H9 (cell line): ENCODE data around the gene RACGAP1. TPM values are rescaled to one million over a fixed set of nuclear protein-coding genes. Genes with fewer than 3 reads are reported as not detected.

Source experiments
- DNase-seq: peaks from one replicate; pipeline ENCODE4 v3.0.0-alpha.2; 2017
- H2AFZ ChIP-seq: one replicate; pipeline ENCODE4 v1.6.1; 2013; ENCODE audit warnings: mild to moderate bottlenecking, low read length, control low read depth, moderate library complexity
- H2AK5ac ChIP-seq: 2 replicates; pipeline ENCODE4 v1.6.1; 2013; ENCODE audit warnings: low read length, control low read depth, mixed read lengths; ENCODE audit not compliant: insufficient read length
- H2BK120ac ChIP-seq: one replicate; pipeline ENCODE4 v1.6.1; 2013; ENCODE audit warnings: low read depth, mild to moderate bottlenecking, low read length, control low read depth, inconsistent platforms; ENCODE audit not compliant: poor library complexity, severe bottlenecking
- H2BK12ac ChIP-seq: 2 replicates; pipeline ENCODE4 v1.6.1; 2013; ENCODE audit warnings: low read length, control low read depth, mixed read lengths, low read depth; ENCODE audit not compliant: insufficient read length
- H2BK15ac ChIP-seq: 2 replicates; pipeline ENCODE4 v1.6.1; 2013; ENCODE audit warnings: low read depth, low read length, control low read depth
- H2BK20ac ChIP-seq: one replicate; pipeline ENCODE4 v1.6.1; 2013; ENCODE audit warnings: low read depth, mild to moderate bottlenecking, low read length, control low read depth, inconsistent platforms; ENCODE audit not compliant: poor library complexity, severe bottlenecking
- H2BK5ac ChIP-seq: 2 replicates; pipeline ENCODE4 v1.6.1; 2013; ENCODE audit warnings: low read length, control low read depth, mixed read lengths; ENCODE audit not compliant: insufficient read length
- H3K14ac ChIP-seq: 2 replicates; pipeline ENCODE4 v1.6.1; 2013; ENCODE audit warnings: low read length, control low read depth; ENCODE audit not compliant: insufficient read depth
- H3K18ac ChIP-seq: 2 replicates; pipeline ENCODE4 v1.6.1; 2013; ENCODE audit warnings: low read depth, mild to moderate bottlenecking, mixed read lengths, low read length, control low read depth; ENCODE audit not compliant: insufficient read length
- H3K23ac ChIP-seq: 2 replicates; pipeline ENCODE4 v1.6.1; 2013; ENCODE audit warnings: low read length, control low read depth, mixed read lengths, low read depth; ENCODE audit not compliant: insufficient read length
- H3K23me2 ChIP-seq: 2 replicates; pipeline ENCODE4 v1.6.1; 2013; ENCODE audit warnings: low read depth, mild to moderate bottlenecking, mixed read lengths, low read length, control low read depth; ENCODE audit not compliant: insufficient read length, poor library complexity, severe bottlenecking
- H3K27ac ChIP-seq: 2 replicates; pipeline ENCODE4 v1.5.1; 2013; ENCODE audit warnings: low read length, control low read depth, mixed read lengths, low read depth; ENCODE audit not compliant: insufficient read length
- H3K27me3 ChIP-seq: 2 replicates; pipeline ENCODE4 v1.6.1; 2013; ENCODE audit warnings: low read length, control low read depth, inconsistent platforms; ENCODE audit not compliant: insufficient read depth
- H3K4ac ChIP-seq: 2 replicates; pipeline ENCODE4 v1.6.1; 2013; ENCODE audit warnings: low read depth, mild to moderate bottlenecking, control low read depth, inconsistent platforms, low read length, moderate library complexity
- H3K4me1 ChIP-seq: 2 replicates; pipeline ENCODE4 v1.6.1; 2013; ENCODE audit warnings: low read length, control low read depth, inconsistent platforms; ENCODE audit not compliant: insufficient read depth
- H3K4me2 ChIP-seq: 2 replicates; pipeline ENCODE4 v1.6.1; 2013; ENCODE audit warnings: low read length, control low read depth, mixed read lengths; ENCODE audit not compliant: insufficient read length, insufficient read depth
- H3K56ac ChIP-seq: 2 replicates; pipeline ENCODE4 v1.6.1; 2013; ENCODE audit warnings: low read depth, mild to moderate bottlenecking, mixed read lengths, low read length, control low read depth; ENCODE audit not compliant: insufficient read length
- H3K79me1 ChIP-seq: 2 replicates; pipeline ENCODE4 v1.6.1; 2013; ENCODE audit warnings: low read depth, mild to moderate bottlenecking, moderate library complexity, low read length, control low read depth, inconsistent platforms; ENCODE audit not compliant: insufficient read depth, poor library complexity, severe bottlenecking
- H3K79me2 ChIP-seq: 2 replicates; pipeline ENCODE4 v1.6.1; 2013; ENCODE audit warnings: low read length, control low read depth, inconsistent platforms; ENCODE audit not compliant: insufficient read depth
- H3K9ac ChIP-seq: 2 replicates; pipeline ENCODE4 v1.6.1; 2013; ENCODE audit warnings: low read length, control low read depth, mixed read lengths; ENCODE audit not compliant: insufficient read length; ENCODE audit errors: extremely low read depth
- H3K9me3 ChIP-seq: one replicate; pipeline ENCODE4 v1.6.1; 2013; ENCODE audit warnings: low read depth, low read length, inconsistent platforms; ENCODE audit not compliant: control insufficient read depth
- H3T11ph ChIP-seq: one replicate; pipeline ENCODE4 v1.6.1; 2013; ENCODE audit warnings: mild to moderate bottlenecking, low read length, control low read depth, inconsistent platforms
- H4K20me1 ChIP-seq: one replicate; pipeline ENCODE4 v1.6.1; 2013; ENCODE audit not compliant: control insufficient read depth, insufficient read length, insufficient read depth
- H4K5ac ChIP-seq: 2 replicates; pipeline ENCODE4 v1.6.1; 2013; ENCODE audit warnings: low read depth, mild to moderate bottlenecking, mixed read lengths, low read length, control low read depth; ENCODE audit not compliant: insufficient read length
- H4K8ac ChIP-seq: replicated peaks from 2 replicates; pipeline ENCODE4 v1.6.1; 2013; ENCODE audit warnings: low read length, control low read depth, mixed read lengths, low read depth; ENCODE audit not compliant: insufficient read length
- H4K91ac ChIP-seq: 2 replicates; pipeline ENCODE4 v1.6.1; 2013; ENCODE audit warnings: low read depth, mild to moderate bottlenecking, moderate library complexity, mixed read lengths, low read length, control low read depth; ENCODE audit not compliant: insufficient read length
- H3K27ac Mint-ChIP-seq, 3 experiments: 2 replicates in 2 of 3; 3 replicates in 1 of 3; pipeline ENCODE4 v1.8.0; 2020 to 2021; ENCODE audit warnings: mixed read lengths in 3 of 3, mild to moderate bottlenecking in 1 of 3, moderate library complexity in 1 of 3
- H3K27me3 Mint-ChIP-seq: 2 replicates; pipeline ENCODE4 v1.8.0; 2021; ENCODE audit warnings: low read depth, mild to moderate bottlenecking, moderate library complexity, mixed read lengths
- H3K36me3 Mint-ChIP-seq, 3 experiments: 2 replicates in 2 of 3; 3 replicates in 1 of 3; pipeline ENCODE4 v1.8.0; 2020 to 2021; ENCODE audit warnings: low read depth in 3 of 3, mixed read lengths in 3 of 3; ENCODE audit not compliant: insufficient read depth in 1 of 3
- H3K4me1 Mint-ChIP-seq, 2 experiments: 2 replicates each; pipeline ENCODE4 v1.8.0; 2020; ENCODE audit warnings: mixed read lengths in 2 of 2
- H3K4me3 Mint-ChIP-seq, 2 experiments: 2 replicates in 1 of 2; 3 replicates in 1 of 2; pipeline ENCODE4 v1.8.0; 2020 to 2021; ENCODE audit warnings: mild to moderate bottlenecking in 2 of 2, mixed read lengths in 2 of 2, moderate library complexity in 1 of 2
- H3K9me3 Mint-ChIP-seq, 2 experiments: 2 replicates in 1 of 2; 3 replicates in 1 of 2; pipeline ENCODE4 v1.8.0; 2020; ENCODE audit warnings: mild to moderate bottlenecking in 2 of 2, mixed read lengths in 2 of 2, moderate library complexity in 1 of 2
- CTCF ChIP-seq: fragments of 200-600 bp; sonication (generic); conservative IDR thresholded peaks from 3 replicates; pipeline ENCODE4 v1.8.0; 2021; ENCODE audit warnings: antibody characterized with exemption, mild to moderate bottlenecking
- WGBS: extraction: QIAGEN DNeasy Blood & Tissue Kit; methylation state at CpG from one replicate; pipeline ENCODE4 v1.1.7; 2013; ENCODE audit warnings: missing lambda C conversion rate, low lambda C conversion rate, mixed read lengths; ENCODE audit not compliant: insufficient read length; ENCODE audit errors: extremely low coverage; 5-methylcytosine and 5-hydroxymethylcytosine counted together
- total RNA-seq: library from RNA; stranded (reverse); gene quantifications from 2 replicates; pipeline ENCODE4 v1.2.1, GENCODE V29; 2021

Gene RACGAP1
- total RNA-seq, 1 experiment from 2014 or later = 64.8 TPM

DNA sequence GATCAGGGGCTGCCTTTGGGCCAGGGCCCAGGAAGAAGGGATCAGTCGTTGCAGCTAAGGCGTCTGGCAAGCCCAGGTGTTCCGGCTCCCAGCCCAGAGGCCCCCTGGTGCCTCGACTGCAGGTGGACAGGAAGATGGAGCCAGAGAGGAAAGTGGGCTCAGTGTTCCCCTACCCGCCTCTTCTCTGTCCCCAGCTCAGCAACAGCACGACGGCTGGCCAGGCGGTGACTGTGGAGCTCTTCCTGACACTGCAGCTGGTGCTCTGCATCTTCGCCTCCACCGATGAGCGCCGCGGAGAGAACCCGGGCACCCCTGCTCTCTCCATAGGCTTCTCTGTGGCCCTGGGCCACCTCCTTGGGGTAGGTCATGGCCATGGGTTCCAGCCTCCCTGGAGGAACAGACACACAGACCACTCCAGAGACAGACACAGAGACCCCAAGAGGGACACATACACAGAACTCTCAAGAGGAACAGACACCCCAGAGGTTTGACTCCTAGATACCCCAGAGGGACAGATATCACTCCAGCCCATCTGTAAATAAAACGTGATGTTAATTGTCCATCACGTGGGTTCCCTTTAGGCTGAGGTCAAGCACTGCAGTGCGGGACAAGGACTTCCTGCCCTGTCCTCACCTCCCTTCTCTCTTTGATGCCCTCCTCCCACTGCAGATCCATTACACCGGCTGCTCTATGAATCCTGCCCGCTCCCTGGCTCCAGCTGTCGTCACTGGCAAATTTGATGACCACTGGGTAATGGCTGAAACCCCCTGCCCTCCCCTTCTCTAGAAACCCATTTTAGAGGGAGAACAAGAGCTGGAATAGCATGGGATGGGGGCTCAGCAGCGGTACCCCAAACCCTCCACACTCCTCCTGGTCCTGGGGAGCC is 71.1 kb downstream of the RACGAP1 start:
- Histone ChIP-seq H3K56ac (no peak overlapping the region), H2BK12ac (no peak overlapping the region), H4K5ac (no peak overlapping the region), H3K27me3 (no peaks in the 10 kb centered on the region; the same call in 1 of the 2 replicates), H3K18ac (no peak overlapping the region), H2BK15ac (no peak overlapping the region), H3K79me1 (no peaks in the 10 kb centered on the region), H3K23me2 (no peaks in the 10 kb centered on the region), H3K14ac (no peak overlapping the region; the same call in 1 of the 2 replicates), H2BK120ac (no peak overlapping the region), H2AK5ac (no peak overlapping the region), H3T11ph (no peak overlapping the region), H4K8ac (no peak overlapping the region), H4K20me1 (no peaks in the 10 kb centered on the region), H4K91ac (no peak overlapping the region), H3K27ac (no peak overlapping the region), H2AFZ (no peak overlapping the region), H3K4ac (no peak overlapping the region), H3K4me2 (no peak overlapping the region), H3K4me1 (peaks cover 3% of the 10 kb centered on the region; the same call in 1 of the 2 replicates), H3K23ac (no peak overlapping the region), H3K9ac (no peak overlapping the region), H3K9me3 (no peaks in the 10 kb centered on the region), H3K79me2 (no peaks in the 10 kb centered on the region), H2BK5ac (no peak overlapping the region), H2BK20ac (no peak overlapping the region)
- Mint-ChIP-seq H3K9me3 (no peaks in the 10 kb centered on the region), H3K4me3 (0 out of 5 replicates have a peak overlapping the region, but pooled peaks of 1 of the 2 experiments have one; percentile 23), H3K4me1 (peaks cover 14 to 17% of the 10 kb centered on the region in 2 experiments), H3K36me3 (no peaks in the 10 kb centered on the region; a peak in 1 of 7 replicates), H3K27ac (peak overlapping the region in 1 of 3 experiments; percentile 62; a peak in 1 of 7 replicates), H3K27me3 (peaks cover 27% of the 10 kb centered on the region)
- no peak for TF ChIP-seq CTCF
- WGBS = no CpG with 5 or more reads among the region's 21 CpGs
- no peak for DNase-seq
